Fibroblast of peridontal ligament (primary cell): Measurements from ENCODE around the gene INTS11.

Experiments
- DNase-seq: peaks from one replicate; pipeline ENCODE4 v3.0.0-alpha.2; 2010; ENCODE audit errors: extremely low read depth

The INTS11 gene

GRCh38 chr1:1262758-1263157 lies 61.7 kb downstream of the INTS11 start:
- no peak for DNase-seq

- DNase-seq: no peak
Measured at GRCh38 chr1:1262071-1262470, 62.4 kb downstream of the INTS11 start.
